ENCODE data around the gene LDLRAD3. TPM values are rescaled to one million over a fixed set of nuclear protein-coding genes. Genes with fewer than 3 reads are reported as not detected.

LDLRAD3 gene
- total RNA-seq, 1 donor from 2014 or later, result 32.5 TPM

DNA sequence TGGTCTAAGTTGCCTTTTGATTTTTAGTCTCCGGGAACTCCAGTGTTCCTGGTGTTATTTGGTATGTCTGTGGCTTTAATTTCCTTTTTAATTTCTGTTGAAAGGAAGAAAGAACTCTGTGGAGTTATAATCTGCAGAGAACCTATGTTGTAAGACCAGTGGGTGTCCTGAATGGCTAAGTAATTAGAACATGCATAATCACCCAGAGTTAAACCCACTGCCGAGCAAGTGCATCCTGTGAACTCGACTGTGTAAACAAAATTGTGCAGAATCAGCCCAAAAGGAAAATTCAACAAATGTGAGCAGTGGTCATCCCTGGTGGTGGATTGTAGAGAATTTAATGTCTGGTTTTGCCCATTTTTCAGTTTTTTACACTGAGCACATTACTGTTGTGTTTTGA is 182.8 kb downstream of the LDLRAD3 start:
- no peak for DNase-seq (ENCODE audit: low read depth)

DNA sequence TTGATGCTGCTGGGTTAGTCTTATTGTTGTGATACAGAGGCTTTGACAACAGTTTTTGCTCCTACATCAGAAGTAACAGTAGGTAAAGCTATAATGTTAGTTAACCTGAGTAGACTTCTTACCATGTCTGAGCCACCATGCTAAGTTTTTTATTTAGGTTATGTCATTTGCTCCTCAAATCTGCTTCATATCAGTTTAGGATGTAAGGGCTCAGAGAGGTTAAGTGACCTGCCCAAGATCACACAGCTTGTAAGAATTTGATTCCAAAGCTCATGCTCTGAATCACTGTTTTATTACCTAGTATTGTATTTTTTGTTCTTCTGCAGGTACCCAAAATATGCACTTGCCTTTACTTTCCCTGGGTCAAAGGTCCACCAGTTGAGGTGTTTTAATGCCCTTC is 183.7 kb downstream of the LDLRAD3 start:
- DNase-seq (ENCODE audit: low read depth), result no peak

DNA sequence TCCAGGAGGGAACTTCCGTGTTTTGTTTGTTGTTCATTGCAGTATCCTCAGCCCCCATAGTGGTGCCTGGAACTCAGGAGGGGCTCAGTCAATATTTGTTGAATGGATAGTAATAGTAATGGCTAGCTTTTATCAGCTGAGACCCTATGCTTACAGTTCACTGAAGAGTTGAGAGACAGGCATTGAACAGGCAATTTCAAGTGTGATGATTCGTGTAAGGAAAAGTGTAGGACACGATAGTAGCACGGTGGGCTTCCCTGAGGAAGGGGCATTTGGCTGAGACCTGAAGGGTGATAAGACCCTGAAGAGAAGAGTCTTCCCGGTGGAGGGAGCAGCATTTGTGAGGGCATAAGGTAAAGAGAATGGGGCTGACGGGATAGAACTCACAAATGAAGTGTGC is 186.1 kb downstream of the LDLRAD3 start:
- no peak for DNase-seq (ENCODE audit: low read depth)

DNA sequence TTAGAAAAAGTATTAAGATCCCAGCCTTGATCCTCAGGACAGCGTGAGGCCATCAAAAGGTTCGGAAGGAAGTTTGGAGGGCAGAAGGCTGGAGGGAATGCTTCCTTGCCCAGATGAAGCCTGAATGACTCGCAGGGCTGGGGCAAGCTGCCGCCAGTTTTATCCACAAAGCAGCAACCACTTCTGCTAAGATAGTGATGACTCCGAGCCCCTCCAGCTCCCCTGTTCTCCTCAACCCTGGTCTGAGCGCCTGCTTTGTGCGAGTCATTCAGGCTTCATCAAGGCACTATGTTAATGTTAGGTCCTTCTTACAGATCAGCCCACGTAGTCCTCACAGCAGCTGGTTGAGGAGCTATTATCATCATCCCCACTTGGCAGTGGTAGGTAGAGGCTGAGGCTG is 186.5 kb downstream of the LDLRAD3 start:
- DNase-seq (ENCODE audit: low read depth), result peak; percentile 28

DNA sequence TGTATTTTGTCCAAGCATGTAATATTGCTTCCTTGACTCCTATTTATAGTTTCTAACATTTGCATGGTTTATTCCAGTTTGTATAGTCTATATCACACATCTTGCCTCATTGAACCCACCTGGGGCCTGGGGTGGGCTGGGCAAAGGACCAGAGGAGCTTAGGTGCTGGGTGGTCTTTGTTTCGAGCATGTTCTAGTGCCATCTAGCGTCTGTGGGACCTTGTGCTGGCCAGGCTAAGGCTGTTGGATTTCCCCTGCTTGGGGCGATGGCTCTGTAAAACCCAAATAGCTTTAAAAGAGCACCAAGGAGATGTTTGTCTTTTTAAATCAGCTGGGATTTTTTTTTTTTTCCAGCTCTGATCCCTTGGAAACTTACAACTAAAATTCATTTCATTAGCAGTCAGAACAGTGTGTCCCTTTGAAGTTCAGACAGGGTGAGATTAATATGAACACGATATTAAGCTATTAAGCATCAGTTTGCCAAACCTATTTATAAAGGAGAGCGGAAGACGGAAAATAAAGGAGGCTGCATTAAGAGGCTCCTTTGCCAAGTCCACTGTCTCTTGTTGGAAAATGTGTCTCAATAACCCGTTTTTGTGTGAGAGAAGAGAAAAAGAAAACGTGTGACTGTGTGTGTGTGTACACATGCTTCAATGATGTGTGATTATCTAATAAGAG is 188.0 kb downstream of the LDLRAD3 start:
- peak; percentile 32 for DNase-seq (ENCODE audit: low read depth)

DNA sequence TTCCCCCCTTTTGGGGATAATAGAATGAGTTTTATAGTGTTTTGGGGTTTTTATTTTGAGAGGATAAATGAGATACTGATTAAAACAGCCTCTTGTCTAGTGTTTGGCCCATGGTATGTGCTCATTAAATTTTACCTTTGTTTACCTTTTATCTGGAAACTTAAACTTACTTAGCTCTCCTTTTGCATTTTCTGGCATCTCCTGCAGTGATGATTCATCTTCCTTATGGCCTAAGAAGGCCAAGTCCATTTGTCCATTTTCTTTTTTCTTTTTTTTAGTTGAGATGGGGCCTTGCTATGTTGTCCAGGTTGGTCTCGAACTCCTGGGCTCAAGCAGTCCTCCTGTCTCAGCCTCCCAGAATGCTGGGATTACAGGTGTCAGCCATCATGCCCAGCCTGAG is 189.1 kb downstream of the LDLRAD3 start:
- DNase-seq (ENCODE audit: low read depth), result no peak

DNA sequence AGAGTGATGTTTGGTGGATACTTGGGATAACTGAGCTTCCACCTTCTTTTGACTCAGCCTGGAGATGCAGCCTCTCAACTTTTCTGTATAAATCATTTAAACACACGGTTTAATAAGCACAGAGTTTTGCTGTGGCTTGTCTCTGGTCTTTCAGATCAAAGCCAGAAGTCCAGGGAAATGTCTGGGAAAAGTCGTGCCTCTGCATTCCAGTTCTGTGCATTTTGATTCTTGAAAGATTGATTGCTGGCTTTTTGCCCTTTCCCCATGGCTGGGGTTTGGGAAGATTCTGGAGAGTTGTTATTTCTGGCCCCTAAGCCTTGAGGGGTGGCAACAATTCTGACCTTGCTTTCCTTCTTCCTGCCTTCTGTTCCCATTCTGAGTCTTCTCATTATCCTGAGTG is 191.2 kb downstream of the LDLRAD3 start:
- DNase-seq (ENCODE audit: low read depth), result no peak

DNA sequence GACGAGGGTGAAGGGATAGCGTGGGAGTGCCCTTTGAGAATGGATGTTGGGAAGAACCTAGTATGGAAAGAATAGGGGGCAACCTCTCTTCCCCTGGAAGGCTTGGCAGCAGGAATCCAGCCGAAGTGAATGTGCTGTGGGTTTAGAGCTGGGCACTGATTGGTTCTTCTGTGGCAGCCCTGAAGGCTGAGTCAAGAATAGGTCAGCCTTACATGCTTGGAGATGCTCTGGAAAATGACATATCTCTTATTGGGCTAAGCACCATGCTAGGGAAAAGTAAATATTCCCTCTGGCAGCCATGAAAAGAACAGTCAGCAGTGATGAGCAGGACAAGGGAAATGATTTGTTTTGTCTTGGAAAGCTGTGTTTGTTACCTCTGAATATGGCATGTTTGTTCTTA is 195.9 kb downstream of the LDLRAD3 start:
- no peak for DNase-seq (ENCODE audit: low read depth)

DNA sequence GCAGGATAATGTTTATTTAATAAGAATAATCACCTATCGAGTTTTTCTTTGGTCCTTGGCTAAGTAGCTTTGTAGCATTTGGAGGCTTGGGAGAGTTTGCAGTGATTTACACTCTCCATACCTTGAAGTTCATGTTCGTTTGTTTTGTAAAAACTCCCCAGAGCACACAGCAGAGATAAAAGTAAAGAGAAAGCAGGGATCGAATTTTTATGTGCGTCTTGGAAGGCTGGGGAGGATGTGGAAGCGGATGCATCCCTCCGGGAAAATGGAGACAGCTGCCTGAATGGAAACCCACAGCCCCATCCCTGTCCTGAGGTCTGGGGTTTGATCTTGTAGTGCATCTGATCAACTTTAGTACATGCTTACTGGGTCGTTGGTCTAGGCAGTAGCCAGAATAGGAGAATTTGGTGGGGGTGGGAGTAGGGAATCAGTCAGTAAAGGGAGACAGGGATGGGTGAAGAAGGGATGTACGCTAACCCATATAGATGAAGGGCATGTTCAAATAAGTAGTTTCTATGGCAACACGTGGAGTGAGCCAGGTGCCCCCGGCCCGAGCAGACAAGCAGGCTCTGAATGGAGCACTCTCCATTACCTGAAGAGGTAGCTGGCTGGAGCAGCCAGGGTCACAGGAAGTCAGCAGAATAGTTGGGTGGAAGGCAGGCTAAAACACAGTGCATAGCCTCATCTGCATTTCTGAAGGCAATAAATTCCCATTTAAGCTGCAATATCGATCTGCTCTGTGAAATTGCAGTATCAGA is 197.5 kb downstream of the LDLRAD3 start:
- no peak for DNase-seq (ENCODE audit: low read depth)

DNA sequence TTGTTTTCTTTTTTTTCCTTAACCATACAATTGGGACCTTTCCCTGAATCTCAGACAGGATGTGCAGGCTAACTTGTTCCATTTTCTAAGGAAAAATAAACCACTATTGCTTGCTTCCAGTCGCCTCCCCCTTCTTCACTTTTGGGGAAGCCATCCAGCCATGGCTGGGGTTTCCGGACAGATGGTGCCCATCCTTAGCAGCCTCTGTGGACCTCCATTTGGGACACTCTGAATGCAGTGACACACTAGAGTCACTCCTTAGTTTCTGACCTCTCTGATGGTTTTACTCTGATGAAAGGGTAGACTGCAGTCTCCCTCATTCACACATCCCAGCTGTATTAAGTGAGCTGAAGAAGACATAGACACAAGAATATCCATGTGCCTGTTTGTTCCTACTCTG is 198.1 kb downstream of the LDLRAD3 start:
- DNase-seq (ENCODE audit: low read depth), result no peak

DNA sequence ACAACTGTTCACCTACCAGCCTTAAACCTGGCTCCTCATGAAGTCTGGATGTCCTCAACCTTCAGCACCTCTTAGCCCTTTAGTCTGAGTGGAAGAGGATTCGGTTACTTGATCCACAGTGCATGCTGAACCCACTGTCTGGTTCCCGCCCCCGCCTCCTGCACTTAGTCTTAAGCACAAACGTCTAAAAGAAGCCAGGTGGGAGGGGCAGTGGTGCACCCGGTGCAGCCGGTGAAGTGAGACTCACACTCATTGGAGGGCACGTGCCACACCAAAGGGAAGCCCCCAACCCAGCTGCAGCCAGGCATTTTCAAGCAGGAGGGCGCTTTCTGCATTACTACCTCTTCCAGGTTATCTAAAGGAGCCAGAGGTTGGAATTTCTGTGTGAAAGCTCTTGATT is 198.6 kb downstream of the LDLRAD3 start:
- no peak for DNase-seq (ENCODE audit: low read depth)

DNA sequence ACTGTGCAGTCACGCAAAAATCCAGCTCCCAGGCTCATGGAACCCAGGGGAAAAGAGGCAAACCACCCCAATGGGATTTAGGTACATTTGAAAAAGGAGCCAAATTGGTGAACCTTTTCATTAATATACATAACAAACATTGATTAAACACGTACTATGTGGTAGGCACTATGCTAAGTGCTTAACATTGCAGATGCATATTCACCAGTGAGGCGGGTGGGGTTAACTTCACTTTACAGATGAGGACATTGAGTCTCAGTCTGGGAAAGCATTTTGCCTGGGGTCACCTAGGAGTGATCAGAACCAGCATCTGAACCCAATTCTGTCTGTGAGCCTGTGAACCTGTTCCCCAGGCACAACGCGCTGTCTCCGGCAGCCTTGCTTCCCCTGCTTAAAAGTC is 199.0 kb downstream of the LDLRAD3 start:
- DNase-seq (ENCODE audit: low read depth), result no peak

DNA sequence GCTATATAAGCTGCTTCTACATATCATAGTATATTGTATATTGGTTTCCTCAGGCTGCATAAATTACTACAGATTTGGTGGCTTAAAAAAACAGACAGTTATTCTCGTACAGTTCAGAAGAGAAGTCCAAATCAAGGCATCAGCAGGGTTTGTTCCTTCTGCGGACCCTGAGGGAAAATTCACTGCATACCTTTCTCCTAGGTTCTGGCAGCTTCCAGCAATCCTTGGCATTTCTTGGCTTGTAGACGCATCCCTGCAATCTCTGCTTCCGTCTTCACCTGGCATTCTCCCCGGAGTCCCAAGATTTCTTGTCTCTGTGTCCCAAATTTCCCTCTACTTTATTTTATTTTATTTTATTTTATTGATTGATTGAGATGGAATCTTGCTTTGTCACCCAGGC is 202.6 kb downstream of the LDLRAD3 start:
- DNase-seq (ENCODE audit: low read depth), result no peak

DNA sequence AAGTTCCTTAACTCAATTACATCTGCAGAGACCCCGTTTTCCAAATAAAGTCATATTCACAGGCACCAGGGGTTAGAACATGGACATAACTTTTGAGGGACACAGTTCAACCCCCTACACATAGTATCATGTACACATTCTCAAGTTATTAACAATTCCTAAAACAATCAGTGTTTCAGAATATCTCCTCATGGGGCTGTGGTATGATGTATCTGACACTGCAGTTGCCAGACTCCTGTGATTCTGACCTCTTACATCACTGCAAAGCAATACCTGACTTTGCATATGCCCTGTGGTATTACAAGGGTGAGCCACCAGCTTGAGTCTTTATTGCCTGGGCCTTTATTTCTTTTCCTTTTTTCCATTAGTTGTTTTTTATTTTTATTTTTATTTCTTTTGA is 203.6 kb downstream of the LDLRAD3 start:
- no peak for DNase-seq (ENCODE audit: low read depth)

DNA sequence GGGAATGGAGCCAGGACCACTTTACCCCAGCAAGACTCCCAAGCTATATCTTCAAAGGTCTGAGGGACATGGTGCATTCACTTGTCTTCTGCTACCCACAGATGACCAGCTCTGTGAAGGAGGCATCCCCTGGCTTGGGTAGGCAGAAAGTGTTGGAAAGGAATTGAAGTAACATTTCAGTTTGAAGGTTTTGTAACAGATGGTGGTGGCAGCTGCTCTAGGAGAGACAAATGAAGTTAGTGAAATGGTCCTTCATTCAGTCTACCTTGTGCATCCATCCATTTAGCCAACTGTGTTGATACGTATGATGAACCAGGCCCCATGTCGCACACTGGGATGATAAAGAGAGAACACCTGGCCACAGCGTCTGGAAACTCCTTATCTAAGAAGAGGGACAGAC is 204.8 kb downstream of the LDLRAD3 start:
- DNase-seq (ENCODE audit: low read depth), result peak; percentile 34

DNA sequence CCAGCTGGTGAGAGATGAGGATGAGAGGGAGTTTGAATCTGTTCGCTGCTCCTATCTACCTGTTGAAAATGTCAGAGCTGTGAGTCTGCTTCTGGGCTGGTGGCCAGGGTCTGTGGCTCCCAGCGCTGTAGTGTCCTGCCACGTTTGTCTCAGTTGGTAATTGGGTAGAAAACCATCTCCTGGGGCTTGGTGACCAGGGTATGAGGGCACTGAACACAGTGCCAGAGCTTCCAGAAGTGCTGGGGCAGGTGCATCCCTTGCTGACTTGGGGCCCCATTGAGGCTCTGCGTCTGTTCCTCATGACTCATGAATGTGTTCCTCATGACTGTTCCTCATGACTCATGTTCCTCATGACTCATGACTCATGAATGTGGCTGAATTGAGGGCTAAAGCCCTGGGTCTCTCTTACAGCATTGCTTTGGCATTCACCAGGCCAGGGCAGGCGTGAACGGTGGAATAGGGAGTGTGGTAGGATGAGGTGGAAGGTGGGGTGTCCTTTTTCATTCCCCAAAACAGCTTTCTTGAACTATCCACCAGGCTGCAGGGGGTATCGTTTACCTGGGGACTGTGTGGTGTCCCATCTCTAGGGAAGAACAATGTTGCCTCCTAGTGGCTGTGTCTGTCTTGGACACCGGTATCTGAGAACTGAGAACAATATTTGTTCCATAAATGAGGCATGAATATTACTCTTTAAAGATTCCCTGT is 205.8 kb downstream of the LDLRAD3 start:
- DNase-seq (ENCODE audit: low read depth), result peak; percentile 98

DNA sequence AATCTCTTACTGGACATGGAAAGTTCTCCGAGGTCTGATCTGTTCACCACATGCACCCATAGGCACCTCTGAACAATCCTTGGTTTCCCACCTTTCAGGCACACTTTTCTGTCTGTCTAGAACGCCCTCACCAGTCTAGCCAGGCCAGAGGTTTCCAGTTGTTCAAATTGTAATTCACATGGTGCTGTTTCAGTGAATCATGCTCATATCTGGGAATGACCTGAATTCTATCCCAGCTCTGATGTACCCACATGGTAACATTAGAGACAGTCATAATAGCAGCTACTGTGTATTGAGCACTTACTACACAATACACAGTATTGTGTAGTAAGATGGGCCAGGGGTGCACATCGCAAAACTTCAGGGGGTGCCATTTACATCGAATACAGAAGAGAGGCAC is 207.1 kb downstream of the LDLRAD3 start:
- no peak for DNase-seq (ENCODE audit: low read depth)

DNA sequence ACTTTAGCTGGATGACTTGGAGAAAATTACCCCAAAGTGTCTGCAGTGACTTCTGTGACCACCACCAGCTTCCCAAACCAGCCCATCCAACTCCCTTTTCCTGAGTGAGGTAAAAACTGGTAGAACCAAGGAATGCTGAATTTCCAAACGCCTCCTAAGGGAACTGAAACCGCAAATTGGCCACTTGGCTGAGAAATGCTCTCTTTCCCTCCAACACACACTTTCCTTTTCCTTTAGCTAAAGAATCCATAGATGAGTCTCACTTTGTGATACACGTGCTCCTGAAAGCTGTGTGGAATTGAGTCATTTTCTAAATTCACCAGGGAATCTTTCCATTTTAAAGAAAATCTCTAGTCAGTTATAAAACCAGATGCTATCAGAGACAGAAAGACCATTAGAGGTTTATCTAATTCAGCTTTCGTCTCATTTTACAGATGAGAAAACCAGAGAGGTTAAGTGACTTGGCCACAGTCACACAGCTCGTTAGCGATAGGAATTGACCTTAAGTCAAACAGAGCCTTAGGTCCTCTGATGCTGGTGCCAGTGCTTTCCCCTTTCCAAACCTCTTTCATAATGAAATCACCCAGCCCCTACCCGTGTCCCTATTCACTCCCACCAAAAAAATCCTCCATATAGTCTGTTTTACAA is 208.2 kb downstream of the LDLRAD3 start:
- DNase-seq (ENCODE audit: low read depth), result no peak

DNA sequence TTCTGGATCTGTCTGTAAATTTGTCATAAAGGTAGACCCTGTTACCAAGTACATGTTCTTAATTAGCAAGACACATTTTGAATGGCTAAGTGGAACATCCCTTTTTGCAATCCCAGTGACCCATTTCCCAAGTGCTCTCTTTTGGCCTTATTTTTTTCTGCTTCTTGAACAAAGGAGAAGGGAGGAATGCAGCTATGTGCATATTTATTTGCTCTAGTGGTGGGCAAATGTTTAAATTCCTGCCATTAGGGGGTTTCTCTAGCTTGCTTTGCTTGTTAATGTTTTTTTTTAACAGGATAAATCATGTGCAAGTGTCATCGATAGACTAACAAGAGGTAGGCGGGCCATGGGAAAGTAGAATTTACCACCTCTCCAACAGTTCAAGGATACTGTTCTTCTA is 209.7 kb downstream of the LDLRAD3 start:
- no peak for DNase-seq (ENCODE audit: low read depth)

DNA sequence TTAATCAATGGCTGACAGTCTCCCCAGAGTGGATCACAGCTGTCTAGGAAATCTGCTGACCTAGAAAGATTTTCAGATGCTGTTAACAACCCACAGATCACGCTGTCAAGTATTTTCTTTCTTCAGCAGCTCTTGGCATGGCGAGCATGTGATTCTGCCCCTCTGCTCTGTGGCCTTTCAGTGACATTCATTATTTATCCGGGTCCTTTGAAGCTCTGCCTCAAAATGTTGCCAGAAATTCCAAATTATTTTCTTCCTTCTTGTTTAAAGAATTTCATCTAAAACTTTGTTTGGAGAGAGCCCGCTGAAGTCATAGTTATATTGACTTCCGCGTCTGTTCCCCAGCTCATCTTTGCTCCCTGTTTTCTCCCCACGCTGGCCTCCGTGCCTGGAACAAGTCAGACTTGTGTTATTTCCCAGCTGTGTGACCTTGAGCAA is 211.3 kb downstream of the LDLRAD3 start:
- DNase-seq (ENCODE audit: low read depth), result no peak

DNA sequence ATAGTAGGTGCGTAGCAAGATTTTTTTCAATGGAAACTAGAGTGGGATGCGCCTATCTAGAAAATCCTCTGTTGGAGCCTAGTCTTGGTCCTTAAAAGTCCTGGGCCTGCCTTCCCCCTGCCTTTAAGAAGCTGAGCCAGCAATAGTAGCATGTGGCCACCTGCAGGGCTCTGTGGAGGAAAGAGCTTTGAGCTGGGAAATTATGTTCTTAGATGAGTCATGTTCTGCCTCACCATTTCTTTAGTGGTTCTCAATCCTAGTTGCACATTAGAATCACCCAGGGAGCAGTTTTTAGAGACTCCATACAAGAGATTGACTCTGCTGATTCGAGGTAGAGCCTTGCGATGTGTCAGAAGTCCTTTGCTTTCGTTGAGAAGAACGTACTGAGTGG is 211.9 kb downstream of the LDLRAD3 start:
- DNase-seq (ENCODE audit: low read depth), result no peak

Data from myocyte (in vitro differentiated cells).